GM18867 (cell line): Measurements from ENCODE around the gene POLR1E.

Source experiments
- ATAC-seq: cut with Tn5 transposase; IDR thresholded peaks from one replicate; pipeline ENCODE4 v1.9.1; 2021; ENCODE audit warnings: mild to moderate bottlenecking, moderate library complexity; ENCODE audit not compliant: unreplicated experiment

Gene POLR1E

GRCh38 chr9:37485389-37486255 is at the start of gene POLR1E:
Gene POLR1E, plus strand, starts transcription at chr9:37485948. Its CDS starts 100 bp downstream, at chr9:37486048.
- ATAC-seq: peak; percentile 97

- ATAC-seq: no peak
These were observed 49.2 kb upstream of the POLR1E start for GRCh38 chr9:37436540-37436939.

GRCh38 chr9:37437010-37437409 is 48.7 kb upstream of the POLR1E start:
- ATAC-seq: no peak

GRCh38 chr9:37437621-37438020 is 48.1 kb upstream of the POLR1E start:
- ATAC-seq: no peak

GRCh38 chr9:37438359-37438758 is 47.4 kb upstream of the POLR1E start:
- no peak for ATAC-seq

- ATAC-seq: no peak
These were observed 43.9 kb upstream of the POLR1E start for GRCh38 chr9:37441776-37442370.

GRCh38 chr9:37442556-37442955 is 43.2 kb upstream of the POLR1E start:
- ATAC-seq: no peak

- no peak for ATAC-seq
These were observed 42.2 kb upstream of the POLR1E start for GRCh38 chr9:37443566-37443965.

GRCh38 chr9:37444890-37445289 is 40.9 kb upstream of the POLR1E start:
- ATAC-seq: no peak

GRCh38 chr9:37445832-37446231 is 39.9 kb upstream of the POLR1E start:
- no peak for ATAC-seq

- ATAC-seq: no peak
These were observed 39.3 kb upstream of the POLR1E start for GRCh38 chr9:37446401-37446800.

GRCh38 chr9:37447111-37447510 is 38.6 kb upstream of the POLR1E start:
- no peak for ATAC-seq

- no peak for ATAC-seq
These were observed 35.7 kb upstream of the POLR1E start for GRCh38 chr9:37449862-37450632.

- no peak for ATAC-seq
These were observed 34.1 kb upstream of the POLR1E start for GRCh38 chr9:37451628-37452027.

- no peak for ATAC-seq
These were observed 33.1 kb upstream of the POLR1E start for GRCh38 chr9:37452611-37453010.

GRCh38 chr9:37453827-37454226 is 31.9 kb upstream of the POLR1E start:
- no peak for ATAC-seq

- no peak for ATAC-seq
These were observed 31.5 kb upstream of the POLR1E start for GRCh38 chr9:37454238-37454637.

- ATAC-seq: no peak
These were observed 29.7 kb upstream of the POLR1E start for GRCh38 chr9:37455884-37456647.

- no peak for ATAC-seq
These were observed 28.9 kb upstream of the POLR1E start for GRCh38 chr9:37456817-37457216.

- no peak for ATAC-seq
These were observed 21.7 kb upstream of the POLR1E start for GRCh38 chr9:37464006-37464405.
